A549 (cell line): ENCODE data around the gene KRTDAP. TPM values are rescaled to one million over a fixed set of nuclear protein-coding genes. Genes with fewer than 3 reads are reported as not detected.

Source experiments
- ATAC-seq, 2 experiments: fragments of 200-7000 bp in 1 of 2; fragments of >200 bp in 1 of 2; cut with Nextera tagmentation in 1 of 2; cut with Tn5 transposase in 1 of 2; 3 replicates each; pipeline versions ENCODE4 v1.8.0 to v1.9.1; 2018 to 2020; ENCODE audit warnings: mild to moderate bottlenecking in 1 of 2, moderate library complexity in 1 of 2
- CTCF ChIA-PET: fragments of 300-600 bp; sonication (Branson Sonifier 250); formaldehyde crosslinking; extraction: SDS; loops from one replicate; lab custom pipeline; 2021; ENCODE audit warnings: antibody characterized with exemption, inconsistent platforms; lab: Yijun Ruan, JAX
- POLR2A ChIA-PET: fragments of 350-600 bp; formaldehyde crosslinking; extraction: SDS; loops from one replicate; lab custom pipeline; 2021; ENCODE audit warnings: antibody characterized with exemption, inconsistent platforms; lab: Yijun Ruan, JAX
- DNase-seq, 2 experiments: peaks; one replicate each; pipeline versions ENCODE4 v3.0.0 to v3.0.0-alpha.2; 2011 to 2016; ENCODE audit warnings: low read depth in 1 of 2, low spot score in 1 of 2
- FAIRE-seq: peaks from 2 replicates; lab custom pipeline; 2011; peaks lifted over from hg19 to GRCh38; lab: Jason Lieb, UNC
- H3K27ac ChIP-seq, 2 experiments: fragments of >200 bp; sonication (Bioruptor Twin); formaldehyde crosslinking; 3 replicates each; pipeline ENCODE4 v1.5.1; 2016 to 2017
- H3K4me1 ChIP-seq: fragments of >200 bp; sonication (Bioruptor Twin); formaldehyde crosslinking; 3 replicates; pipeline ENCODE4 v1.6.1; 2016
- H3K4me2 ChIP-seq: fragments of >200 bp; sonication (Bioruptor Twin); formaldehyde crosslinking; 3 replicates; pipeline ENCODE4 v1.6.1; 2016
- H3K4me3 ChIP-seq: fragments of >200 bp; sonication (Bioruptor Twin); formaldehyde crosslinking; 3 replicates; pipeline ENCODE4 v1.5.1; 2016
- H3K9me3 ChIP-seq: fragments of >200 bp; sonication (Bioruptor Twin); formaldehyde crosslinking; 3 replicates; pipeline ENCODE4 v1.6.1; 2016
- CBX2 ChIP-seq: fragments of 200-600 bp; sonication (generic); IDR thresholded peaks from 2 replicates; pipeline ENCODE4 v1.6.1; 2016; ENCODE audit warnings: low read depth, mild to moderate bottlenecking, borderline replicate concordance
- EHF ChIP-seq: fragments of 250-450 bp; sonication (Bioruptor Pico); IDR thresholded peaks from 2 replicates; pipeline ENCODE4 v1.5.0; 2020; ENCODE audit warnings: mild to moderate bottlenecking
- ESRRA ChIP-seq: fragments of 150-350 bp; IDR thresholded peaks from 2 replicates; pipeline ENCODE4 v1.6.1; 2014; ENCODE audit warnings: mild to moderate bottlenecking, low read length, borderline replicate concordance
- FOSL2 ChIP-seq, 2 experiments: fragments of 450-650 bp in 1 of 2; fragments of >200 bp in 1 of 2; sonication (Bioruptor Twin) in 1 of 2; formaldehyde crosslinking; IDR thresholded peaks; 2 replicates each; pipeline versions ENCODE4 v1.5.0 to v1.6.1; 2016 to 2020; ENCODE audit warnings: mild to moderate bottlenecking in 1 of 2, moderate library complexity in 1 of 2
- HDAC2 ChIP-seq: fragments of 200-600 bp; sonication (generic); IDR thresholded peaks from 2 replicates; pipeline ENCODE4 v1.6.1; 2016
- HMGXB4 ChIP-seq: fragments of 250-450 bp; sonication (Bioruptor Pico); IDR thresholded peaks from 2 replicates; pipeline ENCODE4 v1.5.0; 2021; ENCODE audit warnings: mild to moderate bottlenecking, moderate library complexity, borderline replicate concordance
- MYC ChIP-seq: IDR thresholded peaks from 2 replicates; pipeline ENCODE4 v1.6.1; 2012; ENCODE audit warnings: mild to moderate bottlenecking, inconsistent platforms, low read length, improper control_type of control experiment, borderline replicate concordance
- NPAS2 ChIP-seq: fragments of 250-450 bp; sonication (Bioruptor Pico); IDR thresholded peaks from 2 replicates; pipeline ENCODE4 v1.8.0; 2022; ENCODE audit warnings: mild to moderate bottlenecking, moderate library complexity, borderline replicate concordance
- RAD21 ChIP-seq, 2 experiments: fragments of >200 bp in 1 of 2; sonication (Bioruptor Twin) in 1 of 2; formaldehyde crosslinking in 1 of 2; IDR thresholded peaks in 1 of 2; conservative IDR thresholded peaks in 1 of 2; 2 replicates in 1 of 2; 3 replicates in 1 of 2; pipeline ENCODE4 v1.6.1; 2012 to 2018; ENCODE audit warnings: inconsistent platforms in 1 of 2
- REST ChIP-seq: fragments of 200-600 bp; sonication (generic); IDR thresholded peaks from 2 replicates; pipeline ENCODE4 v1.6.1; 2016; ENCODE audit warnings: antibody characterized with exemption, mild to moderate bottlenecking, moderate library complexity
- ZSCAN20 ChIP-seq: fragments of 250-450 bp; sonication (Bioruptor Pico); IDR thresholded peaks from 2 replicates; pipeline ENCODE4 v1.8.0; 2022; ENCODE audit warnings: mild to moderate bottlenecking, moderate library complexity
- WGBS: methylation state at CpG from one replicate; pipeline ENCODE4 v1.1.6; 2017; ENCODE audit errors: missing lambda C conversion rate; 5-methylcytosine and 5-hydroxymethylcytosine counted together
- polyA plus RNA-seq, 4 experiments: library from polyadenylated mRNA; depleted of rRNA in 3 of 4; stranded (reverse); fragments of >200 nt; fragmentation: RNase III in 1 of 4; extraction: RNeasy Plus Mini Kit Qiagen cat#74134 plus additional on column Dnase treatment in 1 of 4; gene quantifications; 2 replicates in 3 of 4; 3 replicates in 1 of 4; pipeline ENCODE4 v1.2.3, GENCODE V29; 2011 to 2017
- TF ChIP-seq, protein P1 (sequence below): IDR thresholded peaks from 2 replicates; pipeline ENCODE4 v1.6.1; 2012
- TF ChIP-seq, protein P2 (sequence below): fragments of >200 bp; sonication (Bioruptor Twin); formaldehyde crosslinking; IDR thresholded peaks from 3 replicates; pipeline ENCODE4 v1.5.1; 2016

KRTDAP gene
- polyA plus RNA-seq, 2 of the 4 experiments (the other 2 are of a cell fraction) = not detected

GRCh38 chr19:35511337-35511736, 21.1 kb upstream of the KRTDAP start:
- no peak overlapping the region for H3K4me3 ChIP-seq
- peaks cover 16% of the 10 kb centered on the region for H3K4me1 ChIP-seq
- no peak for FAIRE-seq
- H3K9me3 ChIP-seq = no peaks in the 10 kb centered on the region
- no peak overlapping the region for H3K4me2 ChIP-seq
- WGBS = 62% methylated on average over 7 of the region's 7 CpGs
- POLR2A ChIA-PET = interaction anchor here (1.6 kb wide), 1 partner anchor 24 kb away, joined by 9 read pairs; no protein-coding TSS in a partner anchor
- H3K27ac ChIP-seq = no peak overlapping the region
- no peak for DNase-seq
- CTCF ChIA-PET = interaction anchor here (0.7 to 10.2 kb wide), 40 partner anchors 11 to 467 kb away, joined by 3 to 207 read pairs (median 8); partner anchors contain the start of genes ATP4A, FFAR1, HAUS5 and KRTDAP
- ATAC-seq = no peak
- no peak for TF ChIP-seq ZSCAN20
- no peak for TF ChIP-seq ESRRA
- TF ChIP-seq CBX2 = no peak
- TF ChIP-seq, protein P1, sequence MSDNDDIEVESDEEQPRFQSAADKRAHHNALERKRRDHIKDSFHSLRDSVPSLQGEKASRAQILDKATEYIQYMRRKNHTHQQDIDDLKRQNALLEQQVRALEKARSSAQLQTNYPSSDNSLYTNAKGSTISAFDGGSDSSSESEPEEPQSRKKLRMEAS = no peak
- TF ChIP-seq, protein P2, sequence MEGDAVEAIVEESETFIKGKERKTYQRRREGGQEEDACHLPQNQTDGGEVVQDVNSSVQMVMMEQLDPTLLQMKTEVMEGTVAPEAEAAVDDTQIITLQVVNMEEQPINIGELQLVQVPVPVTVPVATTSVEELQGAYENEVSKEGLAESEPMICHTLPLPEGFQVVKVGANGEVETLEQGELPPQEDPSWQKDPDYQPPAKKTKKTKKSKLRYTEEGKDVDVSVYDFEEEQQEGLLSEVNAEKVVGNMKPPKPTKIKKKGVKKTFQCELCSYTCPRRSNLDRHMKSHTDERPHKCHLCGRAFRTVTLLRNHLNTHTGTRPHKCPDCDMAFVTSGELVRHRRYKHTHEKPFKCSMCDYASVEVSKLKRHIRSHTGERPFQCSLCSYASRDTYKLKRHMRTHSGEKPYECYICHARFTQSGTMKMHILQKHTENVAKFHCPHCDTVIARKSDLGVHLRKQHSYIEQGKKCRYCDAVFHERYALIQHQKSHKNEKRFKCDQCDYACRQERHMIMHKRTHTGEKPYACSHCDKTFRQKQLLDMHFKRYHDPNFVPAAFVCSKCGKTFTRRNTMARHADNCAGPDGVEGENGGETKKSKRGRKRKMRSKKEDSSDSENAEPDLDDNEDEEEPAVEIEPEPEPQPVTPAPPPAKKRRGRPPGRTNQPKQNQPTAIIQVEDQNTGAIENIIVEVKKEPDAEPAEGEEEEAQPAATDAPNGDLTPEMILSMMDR = no peak
- TF ChIP-seq EHF = no peak
- no peak for TF ChIP-seq HMGXB4 (CRISPR knock-in tag)
- no peak for TF ChIP-seq MYC
- TF ChIP-seq REST = no peak
- no peak for TF ChIP-seq NPAS2 (CRISPR knock-in tag)
- TF ChIP-seq FOSL2 (IDR thresholded peaks at IDR 0.05) = no peak
- no peak for TF ChIP-seq FOSL2 (CRISPR knock-in tag; IDR thresholded peaks at IDR 0.05)
- TF ChIP-seq, all 56 proteins: peak for 0

GRCh38 chr19:35510626-35510964, 20.3 kb upstream of the KRTDAP start:
- 16% methylated on average over 15 of the region's 15 CpGs for WGBS
- no peaks in the 10 kb centered on the region for H3K9me3 ChIP-seq
- no peak for DNase-seq
- POLR2A ChIA-PET = interaction anchor here (0.7 to 1.6 kb wide), 12 partner anchors 13 to 235 kb away, joined by 3 to 11 read pairs (median 4); partner anchors contain the start of genes PSENEN and U2AF1L4
- CTCF ChIA-PET = interaction anchor here (0.6 to 10.2 kb wide), 81 partner anchors 8 to 466 kb away, joined by 3 to 207 read pairs (median 5); partner anchors contain the start of genes ATP4A, ETV2, FFAR1 and FFAR2
- peaks cover 16% of the 10 kb centered on the region for H3K4me1 ChIP-seq
- no peak overlapping the region for H3K27ac ChIP-seq
- peak overlapping the region; percentile 48; the same call in 2 of the 3 replicates for H3K4me3 ChIP-seq
- peak; percentile 20 to 42 for ATAC-seq
- FAIRE-seq = no peak
- H3K4me2 ChIP-seq = peak overlapping the region; percentile 86
- no peak for TF ChIP-seq HDAC2
- TF ChIP-seq, protein P2 = peak; percentile 26; the same call in 1 of the 3 replicates
- TF ChIP-seq RAD21 (conservative IDR thresholded peaks at IDR 0.05 in 1 of 2, IDR thresholded peaks at IDR 0.05 in 1 of 2) = 0 out of 5 replicates have a peak, but pooled peaks of 1 of the 2 experiments have one; percentile 18
